ENCODE data around the gene ZNHIT3. TPM values are rescaled to one million over a fixed set of nuclear protein-coding genes. Genes with fewer than 3 reads are reported as not detected.

Gene ZNHIT3
- 37.1 and 41.9 TPM in 2 replicates for total RNA-seq

DNA sequence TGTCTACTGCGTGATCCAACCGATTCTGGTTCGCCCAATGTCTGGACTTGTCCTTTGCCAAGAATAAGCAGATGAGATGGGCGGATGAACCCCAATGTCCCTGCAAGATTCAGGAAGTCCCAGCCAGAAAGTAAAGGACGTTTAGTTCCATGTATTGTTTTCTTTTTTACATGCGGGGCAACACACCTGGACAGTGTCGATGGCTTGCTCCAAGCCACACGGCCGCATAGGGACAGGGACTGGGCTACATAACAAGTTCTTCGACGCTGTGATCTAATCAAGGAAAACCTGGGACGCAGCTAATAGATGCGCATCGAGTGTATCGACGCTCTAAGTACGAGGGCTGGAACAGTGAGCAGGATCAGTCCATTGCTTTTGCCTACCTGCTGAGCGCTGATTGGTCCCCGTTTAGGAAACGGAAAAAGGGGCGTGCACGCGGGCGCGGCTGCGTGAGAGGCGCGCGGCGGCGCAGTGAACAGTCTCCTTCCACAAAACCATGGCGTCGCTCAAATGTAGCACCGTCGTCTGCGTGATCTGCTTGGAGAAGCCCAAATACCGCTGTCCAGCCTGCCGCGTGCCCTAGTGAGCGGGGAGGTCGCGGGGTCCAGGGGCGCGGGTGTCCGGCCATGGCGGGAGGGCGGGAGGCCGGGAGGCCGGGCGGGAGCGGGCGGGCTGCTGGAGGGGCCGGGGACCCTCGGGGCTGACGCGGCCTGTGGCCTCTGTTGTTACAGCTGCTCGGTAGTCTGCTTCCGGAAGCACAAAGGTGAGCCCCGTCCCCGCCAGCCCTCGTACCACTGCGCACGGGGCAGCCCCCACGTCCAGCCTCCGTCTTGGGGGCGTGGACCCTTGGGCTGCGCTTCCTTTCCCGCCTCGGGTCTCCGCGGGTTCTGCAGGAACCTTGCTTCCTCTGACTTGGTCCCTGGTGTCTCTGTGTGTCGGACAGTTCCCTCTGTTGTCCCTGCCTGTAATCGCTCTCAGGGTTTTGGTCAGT is at the start of gene ZNHIT3:
ZNHIT3 (plus strand) TSS at position 478 of the 991 bp plus-strand sequence; CDS start at position 497, 19 bp downstream.

DNA sequence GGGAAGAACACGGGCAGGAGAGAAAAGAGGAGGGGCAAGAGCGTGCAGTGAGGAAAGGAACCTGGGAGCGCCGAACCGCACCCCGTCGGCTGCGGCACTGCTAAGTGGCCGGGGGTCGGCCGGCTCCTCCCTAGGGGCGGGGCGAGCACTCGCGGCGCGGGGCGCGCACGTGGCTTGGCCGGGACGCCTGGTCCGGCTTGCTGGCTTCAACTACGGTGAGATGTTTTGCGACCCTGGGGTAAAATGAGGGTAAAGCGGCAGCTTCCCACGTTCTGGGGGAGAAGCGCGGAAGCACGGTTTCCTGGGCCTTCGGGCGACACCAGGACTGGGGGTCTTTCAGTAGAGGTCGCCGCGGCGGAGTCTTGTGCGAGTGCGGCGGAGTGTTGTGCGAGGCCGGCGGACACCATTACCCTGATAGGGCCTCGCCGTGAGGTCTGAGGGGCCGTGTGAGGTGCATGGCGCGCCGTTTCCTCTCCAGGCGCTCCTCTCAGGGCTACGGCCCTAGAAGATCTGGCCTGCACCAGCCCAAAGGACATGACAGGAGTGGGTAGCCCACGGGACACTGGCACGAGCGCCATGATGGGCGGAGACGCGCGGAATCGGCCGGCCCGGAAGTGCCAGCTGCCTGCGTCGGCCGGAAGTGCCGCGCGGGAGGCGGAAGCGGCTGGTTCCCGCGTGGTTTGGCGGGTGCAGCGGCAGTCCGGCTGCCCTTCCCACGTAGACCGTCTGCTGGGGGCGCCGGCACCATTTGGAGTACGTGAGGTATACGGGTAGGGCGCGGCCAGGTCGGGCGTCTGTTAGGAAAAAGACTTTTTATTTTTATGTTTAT is 48.6 kb downstream of the ZNHIT3 start, which contains the start of the genes MYO19 and PIGW:
MYO19 (minus strand) TSS at position 29 of the 829 bp plus-strand sequence. CDS start 2,330 bp downstream, outside the sequence.
PIGW (plus strand) TSS at position 148 of the 829 bp plus-strand sequence. CDS start 2,115 bp downstream, outside the sequence.

DNA sequence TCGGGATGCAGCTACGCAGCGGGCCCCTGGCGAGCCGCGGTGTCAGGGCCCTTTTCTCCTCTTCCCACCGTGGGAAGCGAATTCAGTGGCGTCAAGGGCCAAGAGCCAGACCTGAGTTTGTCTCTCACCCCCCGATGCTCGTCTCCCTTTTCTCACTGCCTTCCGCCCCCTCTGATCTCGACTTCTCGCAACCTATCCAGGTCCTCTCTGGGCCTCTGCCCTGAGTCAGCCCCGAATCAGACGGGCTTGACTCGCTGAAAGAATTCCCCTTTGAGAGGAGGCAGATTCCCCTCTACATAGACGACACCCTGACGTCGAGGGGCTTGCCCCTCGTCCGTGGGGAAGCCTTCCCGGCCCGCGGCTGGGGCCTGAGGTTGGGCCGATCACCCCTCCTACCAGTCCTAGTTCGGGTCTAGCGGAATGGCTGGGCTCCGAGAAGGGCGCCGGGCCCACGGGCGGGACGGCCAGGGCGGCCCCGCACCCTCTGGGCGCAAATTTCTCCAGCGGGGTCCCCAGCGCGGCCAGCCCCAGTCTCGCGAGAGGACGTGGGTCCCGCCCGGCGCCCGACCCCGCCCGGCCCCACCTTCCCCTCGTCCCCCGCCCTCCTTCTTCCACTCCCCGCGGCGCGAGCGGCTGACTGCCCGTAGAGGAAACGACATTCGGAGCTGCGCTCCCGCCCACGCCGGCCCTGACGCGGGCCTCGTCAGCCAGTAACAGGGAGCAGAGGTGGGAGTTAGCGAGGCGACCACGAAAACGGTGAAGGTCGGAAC is 58.0 kb downstream of the ZNHIT3 start, which contains the start of gene GGNBP2:
GGNBP2 (plus strand) TSS at position 613 of the 770 bp plus-strand sequence. CDS start 806 bp downstream, outside the sequence.

Other genes starting within 250 kb of the ZNHIT3 start
- not detected in 2 replicates for gene TBC1D3I, start 222.1 kb upstream of the ZNHIT3 start, total RNA-seq
- not detected in 2 replicates for gene TBC1D3G, start 162.8 kb upstream of the ZNHIT3 start, total RNA-seq
- gene TBC1D3H, start 98.2 kb upstream of the ZNHIT3 start, total RNA-seq = not detected in 2 replicates
- 46.4 and 51.7 TPM in 2 replicates for gene MYO19, start 48.2 kb downstream of the ZNHIT3 start, total RNA-seq
- gene PIGW, start 48.3 kb downstream of the ZNHIT3 start, total RNA-seq = 8.1 and 10.5 TPM in 2 replicates
- 54.6 and 68.8 TPM in 2 replicates for gene GGNBP2, start 58.2 kb downstream of the ZNHIT3 start, total RNA-seq
- gene DHRS11, start 105.2 kb downstream of the ZNHIT3 start, total RNA-seq = 7.8 and 10.2 TPM in 2 replicates
- 5.8 and 7.0 TPM in 2 replicates for gene MRM1, start 114.9 kb downstream of the ZNHIT3 start, total RNA-seq